CD4-positive, alpha-beta T cell treated with Interleukin-2 at 100 ng/mL for 4 hours (primary cell): Measurements from ENCODE around the gene RELN.
"Not testable (repeated sequence)": the region's sequence is repeated elsewhere in the genome, so short reads cannot be mapped to it uniquely, and the experiment has no call there.

Source experiments
- DNase-seq: peaks from one replicate; pipeline ENCODE4 v3.0.0-alpha.2; 2020; ENCODE audit warnings: low spot score

Gene RELN

GRCh38 chr7:103940382-103941268 is 48.8 kb downstream of the RELN start:
- no peak for DNase-seq

GRCh38 chr7:103937680-103938079 is 51.8 kb downstream of the RELN start:
- DNase-seq: no peak

GRCh38 chr7:103936558-103936957 is 52.9 kb downstream of the RELN start:
- no peak for DNase-seq

GRCh38 chr7:103934508-103934907 is 55.0 kb downstream of the RELN start:
- DNase-seq: no peak

- no peak for DNase-seq
These were observed 57.1 kb downstream of the RELN start for GRCh38 chr7:103932389-103932788.

- DNase-seq: no peak
These were observed 59.6 kb downstream of the RELN start for GRCh38 chr7:103929901-103930311.

- no peak for DNase-seq
These were observed 60.9 kb downstream of the RELN start for GRCh38 chr7:103928581-103928980.

- no peak for DNase-seq
These were observed 65.3 kb downstream of the RELN start for GRCh38 chr7:103924184-103924583.

- DNase-seq: no peak
These were observed 67.1 kb downstream of the RELN start for GRCh38 chr7:103922407-103922806.

- no peak for DNase-seq
These were observed 67.8 kb downstream of the RELN start for GRCh38 chr7:103921692-103922091.

- no peak for DNase-seq
These were observed 70.1 kb downstream of the RELN start for GRCh38 chr7:103919272-103919868.

GRCh38 chr7:103918631-103919271 is 70.7 kb downstream of the RELN start:
- DNase-seq: no peak

- no peak for DNase-seq
These were observed 73.6 kb downstream of the RELN start for GRCh38 chr7:103915680-103916357.

GRCh38 chr7:103914147-103914899 is 75.1 kb downstream of the RELN start:
- DNase-seq: no peak

GRCh38 chr7:103912891-103913605 is 76.4 kb downstream of the RELN start:
- no peak for DNase-seq

GRCh38 chr7:103911015-103911414 is 78.4 kb downstream of the RELN start:
- not testable (repeated sequence) for DNase-seq

- DNase-seq: no peak
These were observed 83.5 kb downstream of the RELN start for GRCh38 chr7:103905997-103906396.

GRCh38 chr7:103902917-103903316 is 86.5 kb downstream of the RELN start:
- no peak for DNase-seq

GRCh38 chr7:103896826-103897225 is 92.6 kb downstream of the RELN start:
- not testable (repeated sequence) for DNase-seq

GRCh38 chr7:103894656-103895596 is 94.5 kb downstream of the RELN start:
- DNase-seq: no peak
